Peyer's patch (tissue), 4 donors: ENCODE results near the gene KLHL9. TPM values are rescaled to one million over a fixed set of nuclear protein-coding genes. Genes with fewer than 3 reads are reported as not detected.

ENCODE experiments used
- DNase-seq, 3 donors: peaks; one replicate each; pipeline ENCODE4 v3.0.0-alpha.2; 2017 to 2019
- H3K27ac ChIP-seq, 4 donors: fragments of 200-600 bp; sonication (generic); one replicate each; pipeline ENCODE4 v1.5.1; 2016 to 2019
- H3K27me3 ChIP-seq, 2 donors: fragments of 200-600 bp; sonication (generic); one replicate each; pipeline ENCODE4 v1.5.1; 2019
- H3K36me3 ChIP-seq, 3 donors: fragments of 200-600 bp; sonication (generic); one replicate each; pipeline ENCODE4 v1.5.1; 2016 to 2019
- H3K4me1 ChIP-seq, 4 donors: fragments of 200-600 bp; sonication (generic); one replicate each; pipeline ENCODE4 v1.5.1; 2016 to 2019
- H3K4me3 ChIP-seq, 4 donors: fragments of 200-600 bp; sonication (generic); 1 replicate in 3 of 4; 2 replicates in 1 of 4; pipeline ENCODE4 v1.5.1; 2016 to 2019; ENCODE audit warnings: mild to moderate bottlenecking in 1 of 4
- H3K9me3 ChIP-seq, 4 donors: fragments of 200-600 bp; sonication (generic); one replicate each; pipeline ENCODE4 v1.5.1; 2016 to 2019; ENCODE audit warnings: mild to moderate bottlenecking in 1 of 4
- POLR2A ChIP-seq, 2 donors: fragments of 450-650 bp; IDR thresholded peaks; one replicate each; pipeline ENCODE4 v1.5.1; 2017; ENCODE audit warnings: antibody characterized with exemption in 2 of 2, mild to moderate bottlenecking in 2 of 2, moderate library complexity in 2 of 2
- total RNA-seq, 4 donors: library from RNA; depleted of rRNA; stranded (reverse); fragments of >200 nt; gene quantifications; one replicate each; pipeline ENCODE4 v1.1.0, GENCODE V29; 2016
- TF ChIP-seq, protein P1 (sequence below), 6 experiments: fragments of 450-650 bp in 4 of 6; fragments of 200-600 bp in 2 of 6; sonication (generic) in 1 of 6; IDR thresholded peaks; one replicate each; pipeline ENCODE4 v1.5.1; 2017 to 2019; ENCODE audit warnings: antibody characterized with exemption in 6 of 6, mild to moderate bottlenecking in 3 of 6, moderate library complexity in 1 of 6

KLHL9 gene
- total RNA-seq, 4 donors from 2014 or later: 16.3 to 23.1 (median 18.5) TPM

DNA sequence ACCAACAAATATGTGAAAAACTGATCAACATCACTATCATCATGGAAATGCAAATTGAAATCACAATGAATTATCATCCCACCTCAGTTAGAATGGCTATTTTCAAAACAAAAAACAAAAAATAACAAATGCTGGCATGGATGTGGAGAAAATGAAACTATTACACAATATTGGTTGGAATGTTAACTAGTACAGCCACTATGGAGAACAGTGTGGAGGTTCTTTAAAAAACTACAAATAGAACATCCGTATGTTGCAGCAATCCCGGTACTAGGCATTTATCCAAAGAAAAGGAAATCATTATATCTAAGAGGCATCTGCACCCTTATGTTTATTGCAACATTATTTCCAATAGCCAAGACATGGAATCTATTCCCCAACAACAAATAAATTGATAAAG lies 21.1 kb downstream of the KLHL9 start:
- no peaks in the 10 kb centered on the region for H3K27me3 ChIP-seq
- H3K9me3 ChIP-seq: no peaks in the 10 kb centered on the region
- DNase-seq: no peak
- TF ChIP-seq, protein P1, sequence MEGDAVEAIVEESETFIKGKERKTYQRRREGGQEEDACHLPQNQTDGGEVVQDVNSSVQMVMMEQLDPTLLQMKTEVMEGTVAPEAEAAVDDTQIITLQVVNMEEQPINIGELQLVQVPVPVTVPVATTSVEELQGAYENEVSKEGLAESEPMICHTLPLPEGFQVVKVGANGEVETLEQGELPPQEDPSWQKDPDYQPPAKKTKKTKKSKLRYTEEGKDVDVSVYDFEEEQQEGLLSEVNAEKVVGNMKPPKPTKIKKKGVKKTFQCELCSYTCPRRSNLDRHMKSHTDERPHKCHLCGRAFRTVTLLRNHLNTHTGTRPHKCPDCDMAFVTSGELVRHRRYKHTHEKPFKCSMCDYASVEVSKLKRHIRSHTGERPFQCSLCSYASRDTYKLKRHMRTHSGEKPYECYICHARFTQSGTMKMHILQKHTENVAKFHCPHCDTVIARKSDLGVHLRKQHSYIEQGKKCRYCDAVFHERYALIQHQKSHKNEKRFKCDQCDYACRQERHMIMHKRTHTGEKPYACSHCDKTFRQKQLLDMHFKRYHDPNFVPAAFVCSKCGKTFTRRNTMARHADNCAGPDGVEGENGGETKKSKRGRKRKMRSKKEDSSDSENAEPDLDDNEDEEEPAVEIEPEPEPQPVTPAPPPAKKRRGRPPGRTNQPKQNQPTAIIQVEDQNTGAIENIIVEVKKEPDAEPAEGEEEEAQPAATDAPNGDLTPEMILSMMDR (IDR thresholded peaks at IDR 0.05): no peak
- no peak for TF ChIP-seq POLR2A (IDR thresholded peaks at IDR 0.05)
- no peak overlapping the region for H3K4me3 ChIP-seq
- H3K36me3 ChIP-seq: no peaks in the 10 kb centered on the region
- no peaks in the 10 kb centered on the region for H3K4me1 ChIP-seq
- H3K27ac ChIP-seq: no peak overlapping the region

DNA sequence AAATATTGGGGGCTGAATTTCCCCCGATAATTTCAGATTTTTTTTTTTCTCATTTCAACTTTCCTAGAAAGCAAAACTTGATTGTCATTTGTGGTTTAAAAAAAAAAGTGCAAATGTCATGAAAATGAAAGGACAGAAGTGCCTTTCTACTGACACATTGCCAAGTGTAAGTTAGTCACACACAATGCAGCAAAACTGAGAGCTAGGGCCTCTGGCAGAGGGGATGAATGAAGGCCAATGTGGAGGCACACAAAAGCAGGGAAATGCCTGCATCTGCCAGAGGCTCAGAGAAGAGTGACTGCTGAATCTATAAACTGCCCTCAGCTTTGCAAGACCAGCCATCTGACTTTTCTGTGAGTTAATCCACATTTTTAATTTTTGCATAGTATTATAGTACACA lies 23.3 kb downstream of the KLHL9 start:
- H3K4me1 ChIP-seq: no peaks in the 10 kb centered on the region
- TF ChIP-seq POLR2A (IDR thresholded peaks at IDR 0.05): no peak
- TF ChIP-seq, protein P1 (IDR thresholded peaks at IDR 0.05): no peak
- no peaks in the 10 kb centered on the region for H3K27me3 ChIP-seq
- no peak overlapping the region for H3K4me3 ChIP-seq
- DNase-seq: no peak
- no peaks in the 10 kb centered on the region for H3K9me3 ChIP-seq
- no peaks in the 10 kb centered on the region for H3K36me3 ChIP-seq
- no peak overlapping the region for H3K27ac ChIP-seq

DNA sequence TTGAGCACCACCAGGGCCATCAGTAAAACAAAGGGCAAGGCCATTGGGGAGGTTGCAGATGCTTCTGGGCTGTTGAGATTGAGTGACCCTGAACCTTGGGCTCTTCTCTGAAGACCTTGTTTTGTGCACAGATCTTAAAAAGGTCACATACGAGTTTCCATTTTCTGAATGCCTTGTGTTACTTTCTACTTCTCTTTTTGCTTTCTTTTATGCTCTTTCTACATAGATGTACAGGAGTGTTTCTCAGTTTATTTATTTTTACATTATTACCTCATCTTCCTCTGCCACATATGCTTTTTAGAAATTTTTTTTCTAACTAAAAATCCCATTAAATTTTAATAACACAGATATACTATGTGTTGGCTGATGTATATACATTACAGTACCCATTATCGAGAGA lies 30.0 kb downstream of the KLHL9 start, which contains the start of gene IFNA5:
IFNA5 (minus strand) TSS at position 101 of the 400 bp plus-strand sequence; CDS start at position 44, 57 bp downstream.
- Histone ChIP-seq H3K27me3 (no peaks in the 10 kb centered on the region), H3K4me1 (no peaks in the 10 kb centered on the region), H3K36me3 (no peaks in the 10 kb centered on the region), H3K9me3 (no peaks in the 10 kb centered on the region), H3K27ac (no peak within 1 kb of the TSS), H3K4me3 (no peak within 1 kb of the TSS)
- no peak for TF ChIP-seq POLR2A (IDR thresholded peaks at IDR 0.05)
- TF ChIP-seq, protein P1 (IDR thresholded peaks at IDR 0.05): no peak
- DNase-seq: no peak

DNA sequence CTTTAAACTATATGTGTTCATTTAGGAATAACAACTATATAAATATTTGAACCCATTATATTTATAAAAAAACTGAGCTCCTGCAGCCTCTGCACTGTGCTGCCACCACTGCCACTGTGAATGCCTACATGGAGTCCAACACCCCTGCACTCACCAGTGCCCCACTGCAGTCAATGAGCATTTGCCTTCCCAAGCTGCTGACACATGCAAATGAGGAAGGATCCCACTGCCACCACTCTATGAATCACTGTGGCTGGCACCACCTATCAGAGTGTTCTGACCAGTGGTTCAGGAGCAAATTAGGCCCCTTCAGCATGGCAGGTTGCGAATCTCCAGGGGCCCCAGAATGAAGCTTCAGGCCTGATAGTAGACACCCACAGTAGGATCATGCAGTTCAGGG lies 39.2 kb downstream of the KLHL9 start:
- Histone ChIP-seq H3K9me3 (no peaks in the 10 kb centered on the region), H3K36me3 (no peaks in the 10 kb centered on the region), H3K4me1 (no peaks in the 10 kb centered on the region), H3K4me3 (no peak overlapping the region), H3K27ac (no peak overlapping the region), H3K27me3 (no peaks in the 10 kb centered on the region)
- no peak for DNase-seq
- TF ChIP-seq, protein P1 (IDR thresholded peaks at IDR 0.05): no peak
- TF ChIP-seq POLR2A (IDR thresholded peaks at IDR 0.05): no peak

DNA sequence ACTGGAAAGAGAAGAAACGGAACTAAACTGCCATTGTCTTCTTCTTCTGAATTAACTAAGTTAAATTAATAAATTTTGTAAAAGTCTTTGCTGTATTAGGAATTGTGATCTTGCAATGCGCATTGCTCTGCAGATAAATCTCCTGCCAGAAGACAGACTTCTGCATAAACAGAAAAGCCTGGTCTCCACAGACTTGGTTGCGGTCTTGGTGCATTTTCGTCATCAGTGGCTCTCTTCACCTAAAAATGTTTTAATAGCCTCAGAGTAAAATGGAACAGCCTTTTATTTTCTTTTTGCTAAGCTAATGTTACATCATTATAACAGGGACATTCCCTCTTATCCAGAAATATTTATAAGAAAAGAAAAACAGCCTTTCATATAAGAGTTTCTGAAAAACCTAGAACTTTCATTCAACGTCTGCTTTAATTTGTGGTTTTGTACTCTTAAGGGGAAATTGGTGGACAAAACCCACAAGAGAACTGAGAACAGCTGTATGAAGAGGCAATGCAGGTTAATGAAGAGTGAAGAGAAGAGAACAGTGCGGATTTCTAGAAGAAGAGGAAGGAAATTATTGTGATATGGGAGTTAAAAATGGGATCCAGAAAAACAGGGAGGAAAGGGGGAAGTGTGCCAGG lies 40.2 kb downstream of the KLHL9 start:
- Histone ChIP-seq H3K36me3 (no peaks in the 10 kb centered on the region), H3K4me1 (no peaks in the 10 kb centered on the region), H3K27me3 (no peaks in the 10 kb centered on the region), H3K27ac (no peak overlapping the region), H3K9me3 (no peaks in the 10 kb centered on the region), H3K4me3 (no peak overlapping the region)
- no peak for DNase-seq
- TF ChIP-seq, protein P1 (IDR thresholded peaks at IDR 0.05): no peak
- no peak for TF ChIP-seq POLR2A (IDR thresholded peaks at IDR 0.05)
